Endodermal cell (in vitro differentiated cells): Measurements from ENCODE around the gene SLC35F1. TPM values are rescaled to one million over a fixed set of nuclear protein-coding genes. Genes with fewer than 3 reads are reported as not detected.
A peak's percentile ranks its signal among the peaks of the same experiment; 100 is the strongest.

ENCODE experiments used
- DNase-seq: peaks from one replicate; pipeline ENCODE4 v3.0.0-alpha.2; 2017
- H3K27ac ChIP-seq: 2 replicates; pipeline ENCODE4 v1.5.1; 2013; ENCODE audit warnings: mild to moderate bottlenecking, low read depth, low read length, moderate library complexity
- H3K27me3 ChIP-seq: 2 replicates; pipeline ENCODE4 v1.6.1; 2013; ENCODE audit warnings: mild to moderate bottlenecking, low read length, moderate library complexity; ENCODE audit not compliant: insufficient read depth, control insufficient read depth, poor library complexity, severe bottlenecking
- H3K36me3 ChIP-seq: 2 replicates; pipeline ENCODE4 v1.7.0; 2013; ENCODE audit warnings: mild to moderate bottlenecking, low read length, moderate library complexity; ENCODE audit not compliant: control insufficient read depth, insufficient read depth
- H3K4me1 ChIP-seq: one replicate; pipeline ENCODE4 v1.7.0; 2013; ENCODE audit warnings: low read length; ENCODE audit not compliant: control insufficient read depth, insufficient read depth
- H3K4me3 ChIP-seq: 2 replicates; pipeline ENCODE4 v1.5.1; 2013; ENCODE audit warnings: mild to moderate bottlenecking, low read length, moderate library complexity
- H3K9ac ChIP-seq: 2 replicates; pipeline ENCODE4 v1.6.1; 2013; ENCODE audit warnings: mild to moderate bottlenecking, low read length, moderate library complexity; ENCODE audit not compliant: poor library complexity, severe bottlenecking; ENCODE audit errors: extremely low read depth
- H3K9me3 ChIP-seq: 2 replicates; pipeline ENCODE4 v1.6.1; 2013; ENCODE audit warnings: mild to moderate bottlenecking, low read length, moderate library complexity; ENCODE audit not compliant: control insufficient read depth
- H3K27ac Mint-ChIP-seq: 2 replicates; pipeline ENCODE4 v1.8.0; 2020; ENCODE audit warnings: mixed read lengths
- H3K27me3 Mint-ChIP-seq: 2 replicates; pipeline ENCODE4 v1.8.0; 2021; ENCODE audit warnings: mild to moderate bottlenecking, mixed read lengths; ENCODE audit not compliant: insufficient read depth
- H3K36me3 Mint-ChIP-seq: 2 replicates; pipeline ENCODE4 v1.8.0; 2020; ENCODE audit warnings: low read depth, mixed read lengths
- H3K4me1 Mint-ChIP-seq: 2 replicates; pipeline ENCODE4 v1.8.0; 2020; ENCODE audit warnings: mixed read lengths
- H3K4me3 Mint-ChIP-seq: 2 replicates; pipeline ENCODE4 v1.8.0; 2020; ENCODE audit warnings: mild to moderate bottlenecking, moderate library complexity, mixed read lengths
- H3K9me3 Mint-ChIP-seq: 2 replicates; pipeline ENCODE4 v1.8.0; 2020; ENCODE audit warnings: mild to moderate bottlenecking, mixed read lengths
- CTCF ChIP-seq: fragments of 200-600 bp; sonication (generic); conservative IDR thresholded peaks from 2 replicates; pipeline ENCODE4 v1.5.0; 2021; ENCODE audit warnings: antibody characterized with exemption, mild to moderate bottlenecking
- WGBS, 2 experiments: methylation state at CpG; one replicate each; pipeline versions ENCODE4 v1.1.5 to v1.1.7; 2013; ENCODE audit warnings: missing lambda C conversion rate in 2 of 2, mixed read lengths in 1 of 2; ENCODE audit not compliant: insufficient coverage in 1 of 2, insufficient read length in 1 of 2; 5-methylcytosine and 5-hydroxymethylcytosine counted together
- total RNA-seq, 2 donors: library from RNA; stranded (reverse); fragmentation: NEBNext Ultra II Directional in 1 of 2; extraction: Animal tissue kit (Norgen Biotek cat#: 25700) in 1 of 2; gene quantifications; 2 replicates in 1 of 2; 3 replicates in 1 of 2; pipeline ENCODE4 v1.2.1, GENCODE V29; 2021

Gene SLC35F1
- total RNA-seq, 2 donors from 2014 or later = 6.7 to 12.8 TPM

- no peak overlapping the region for H3K4me3 ChIP-seq
- no peak overlapping the region for H3K4me3 Mint-ChIP-seq
- no peaks in the 10 kb centered on the region for H3K27me3 Mint-ChIP-seq
- H3K36me3 ChIP-seq = no peaks in the 10 kb centered on the region
- DNase-seq = no peak
- no peak for TF ChIP-seq CTCF
- no peak overlapping the region for H3K9ac ChIP-seq
- H3K36me3 Mint-ChIP-seq = no peaks in the 10 kb centered on the region
- H3K4me1 Mint-ChIP-seq = no peaks in the 10 kb centered on the region
- no peaks in the 10 kb centered on the region for H3K9me3 ChIP-seq
- H3K27ac ChIP-seq = no peak overlapping the region
- 94% methylated on average over 2 of the region's 2 CpGs; no CpG with 5 or more reads in 1 of the 2 experiments for WGBS, 2 experiments
- no peaks in the 10 kb centered on the region for H3K9me3 Mint-ChIP-seq
- H3K27ac Mint-ChIP-seq = no peak overlapping the region
- H3K4me1 ChIP-seq = no peaks in the 10 kb centered on the region
- H3K27me3 ChIP-seq = no peaks in the 10 kb centered on the region
Measured at GRCh38 chr6:118260833-118261232, 353.8 kb downstream of the SLC35F1 start.

- Mint-ChIP-seq H3K27ac (no peak overlapping the region), H3K27me3 (no peaks in the 10 kb centered on the region), H3K4me3 (no peak overlapping the region), H3K9me3 (no peaks in the 10 kb centered on the region), H3K4me1 (no peaks in the 10 kb centered on the region), H3K36me3 (no peaks in the 10 kb centered on the region)
- H3K36me3 ChIP-seq = no peaks in the 10 kb centered on the region
- no peaks in the 10 kb centered on the region for H3K4me1 ChIP-seq
- no peak overlapping the region for H3K4me3 ChIP-seq
- no peak overlapping the region for H3K9ac ChIP-seq
- H3K27me3 ChIP-seq = no peaks in the 10 kb centered on the region
- no peak overlapping the region for H3K27ac ChIP-seq
- H3K9me3 ChIP-seq = no peaks in the 10 kb centered on the region
- WGBS, 2 experiments = 15 to 22% methylated on average over 2 of the region's 2 CpGs
- peak; percentile 75 for DNase-seq
- peak; percentile 84 for TF ChIP-seq CTCF
Measured at GRCh38 chr6:118263921-118264486, 356.9 kb downstream of the SLC35F1 start.

GRCh38 chr6:118269659-118270058 lies 362.6 kb downstream of the SLC35F1 start:
- H3K9ac ChIP-seq = no peak overlapping the region
- no peaks in the 10 kb centered on the region for H3K9me3 ChIP-seq
- H3K4me1 ChIP-seq = no peaks in the 10 kb centered on the region
- H3K27me3 ChIP-seq = no peaks in the 10 kb centered on the region
- H3K36me3 ChIP-seq = no peaks in the 10 kb centered on the region
- H3K27ac ChIP-seq = no peak overlapping the region
- no peaks in the 10 kb centered on the region for H3K36me3 Mint-ChIP-seq
- H3K4me1 Mint-ChIP-seq = no peaks in the 10 kb centered on the region
- no peak for TF ChIP-seq CTCF
- no peak overlapping the region for H3K4me3 Mint-ChIP-seq
- no peaks in the 10 kb centered on the region for H3K27me3 Mint-ChIP-seq
- no peak overlapping the region for H3K27ac Mint-ChIP-seq
- 95 to 100% methylated on average over 1 to 4 of the region's 4 CpGs for WGBS, 2 experiments
- DNase-seq = no peak
- H3K9me3 Mint-ChIP-seq = no peaks in the 10 kb centered on the region
- H3K4me3 ChIP-seq = no peak overlapping the region
